Psoas muscle (tissue), 8 donors: Measurements from ENCODE around the gene RBMS2. TPM values are rescaled to one million over a fixed set of nuclear protein-coding genes. Genes with fewer than 3 reads are reported as not detected.
"Not testable (repeated sequence)": the region's sequence is repeated elsewhere in the genome, so short reads cannot be mapped to it uniquely, and the experiment has no call there.

Source experiments
- ATAC-seq, 4 donors: fragments of 200-7000 bp; cut with Tn5 transposase; one replicate each; pipeline ENCODE4 v1.9.1; 2020; ENCODE audit warnings: moderate library complexity in 3 of 4, mild to moderate bottlenecking in 2 of 4
- DNase-seq, 2 donors: peaks; one replicate each; pipeline ENCODE4 v3.0.0-alpha.2; 2020
- H3K27ac ChIP-seq: fragments of 200-600 bp; one replicate; pipeline ENCODE4 v1.8.0; 2022
- H3K27me3 ChIP-seq, 3 donors: fragments of 200-600 bp in 1 of 3; one replicate each; pipeline versions ENCODE4 v1.6.1 to v1.8.0; 2013 to 2022; ENCODE audit warnings: low read length in 2 of 3, mild to moderate bottlenecking in 2 of 3, moderate library complexity in 1 of 3; ENCODE audit not compliant: insufficient read depth in 3 of 3
- H3K36me3 ChIP-seq, 2 donors: fragments of 200-600 bp in 1 of 2; one replicate each; pipeline versions ENCODE4 v1.6.1 to v1.8.0; 2013 to 2022; ENCODE audit warnings: low read depth in 1 of 2, mild to moderate bottlenecking in 1 of 2, moderate library complexity in 1 of 2; ENCODE audit not compliant: insufficient read depth in 1 of 2
- H3K4me1 ChIP-seq: fragments of 200-600 bp; one replicate; pipeline ENCODE4 v1.8.0; 2022
- H3K4me3 ChIP-seq: fragments of 200-600 bp; one replicate; pipeline ENCODE4 v1.8.0; 2022; ENCODE audit warnings: mild to moderate bottlenecking
- H3K9me3 ChIP-seq: fragments of 200-600 bp; one replicate; pipeline ENCODE4 v1.8.0; 2022
- WGBS, 3 donors: extraction: QIAGEN DNeasy Blood & Tissue Kit; methylation state at CpG; one replicate each; pipeline versions ENCODE4 v1.1.6 to v1.1.7; 2013; 5-methylcytosine and 5-hydroxymethylcytosine counted together
- intact Hi-C, 2 donors: fragments of 100-400 bp; cut with DNase I; formaldehyde crosslinking; loops; one replicate each; pipeline versions ENCODE4 v1.11.0 to v1.14.2; 2022
- polyA plus RNA-seq, 3 donors: library from polyadenylated mRNA; stranded (reverse); fragments of 200-250 nt; gene quantifications; one replicate each; pipeline ENCODE4 v1.2.3, GENCODE V29; 2013
- total RNA-seq, 4 donors: library from RNA; stranded (reverse); fragmentation: NEBNext Ultra II Directional in 2 of 4; extraction: Animal tissue kit (Norgen Biotek cat#: 25700) in 2 of 4; gene quantifications; one replicate each; pipeline versions ENCODE4 v1.2.1 to v1.2.4, GENCODE V29; 2021 to 2023
- TF ChIP-seq, protein P1 (sequence below): fragments of 200-600 bp; IDR thresholded peaks from one replicate; pipeline ENCODE4 v1.8.0; 2022; ENCODE audit warnings: antibody characterized with exemption
- donor health status: healthy with polysubstance abuse.
- donor health status: DM: no; HTN: no; CAD: no; lungs with moderate emphysema.
- donor health status: Bipolar disorder and iron deficiency.
- donor health status: healthy.
- donor health status: DM: yes; HTN: yes; CAD: no.
- donor health status: DM: no; HTN: no; CAD: no.
- donor health status: DM: no; HTN: no; CAD: no.
- donor health status: DM: yes; HTN: yes; CAD: no.

Gene RBMS2
- total and polyA plus RNA-seq, 7 donors = 3.0 to 20.5 (median 11.8) TPM

DNA sequence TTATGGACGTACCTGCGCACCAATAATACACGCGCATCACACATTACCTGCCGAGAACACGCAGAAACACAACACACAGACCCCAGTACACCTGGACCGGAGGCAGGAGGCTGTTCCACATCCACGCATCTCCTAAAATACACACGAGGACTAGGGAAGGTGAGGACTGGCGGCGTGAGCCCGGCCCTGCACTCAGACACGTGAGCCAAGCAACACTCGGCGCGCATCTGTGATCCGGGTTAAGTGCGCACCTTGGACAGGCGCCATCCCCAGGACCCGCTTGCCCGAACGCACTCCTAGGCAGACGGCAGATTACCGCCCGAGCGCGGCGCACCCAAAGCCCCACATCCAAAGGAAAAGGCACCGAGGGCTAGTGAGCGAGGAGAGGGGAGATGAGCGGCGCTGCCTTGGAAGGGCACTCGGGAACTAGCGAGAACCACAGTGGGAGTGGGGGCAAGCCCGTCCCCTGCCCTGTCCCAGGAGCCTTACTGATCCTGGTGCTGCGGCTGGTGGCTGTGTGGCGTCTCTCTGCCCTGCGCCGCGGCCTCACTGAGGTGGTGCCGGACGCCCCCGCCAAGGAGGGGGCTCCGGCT, 34.1 kb upstream of the RBMS2 start:
- DNase-seq = peak in 1 of 2 donors; percentile 46
- intact Hi-C loops = no loop called here
- H3K27me3 ChIP-seq = peaks cover 0 to 51% (median 6%) of the 10 kb centered on the region in 3 donors
- peak overlapping the region; percentile 73 for H3K4me3 ChIP-seq
- no peaks in the 10 kb centered on the region for H3K36me3 ChIP-seq
- TF ChIP-seq, protein P1, sequence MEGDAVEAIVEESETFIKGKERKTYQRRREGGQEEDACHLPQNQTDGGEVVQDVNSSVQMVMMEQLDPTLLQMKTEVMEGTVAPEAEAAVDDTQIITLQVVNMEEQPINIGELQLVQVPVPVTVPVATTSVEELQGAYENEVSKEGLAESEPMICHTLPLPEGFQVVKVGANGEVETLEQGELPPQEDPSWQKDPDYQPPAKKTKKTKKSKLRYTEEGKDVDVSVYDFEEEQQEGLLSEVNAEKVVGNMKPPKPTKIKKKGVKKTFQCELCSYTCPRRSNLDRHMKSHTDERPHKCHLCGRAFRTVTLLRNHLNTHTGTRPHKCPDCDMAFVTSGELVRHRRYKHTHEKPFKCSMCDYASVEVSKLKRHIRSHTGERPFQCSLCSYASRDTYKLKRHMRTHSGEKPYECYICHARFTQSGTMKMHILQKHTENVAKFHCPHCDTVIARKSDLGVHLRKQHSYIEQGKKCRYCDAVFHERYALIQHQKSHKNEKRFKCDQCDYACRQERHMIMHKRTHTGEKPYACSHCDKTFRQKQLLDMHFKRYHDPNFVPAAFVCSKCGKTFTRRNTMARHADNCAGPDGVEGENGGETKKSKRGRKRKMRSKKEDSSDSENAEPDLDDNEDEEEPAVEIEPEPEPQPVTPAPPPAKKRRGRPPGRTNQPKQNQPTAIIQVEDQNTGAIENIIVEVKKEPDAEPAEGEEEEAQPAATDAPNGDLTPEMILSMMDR = no peak
- H3K27ac ChIP-seq = no peak overlapping the region
- ATAC-seq = peak; percentile 42 to 60 (median 54)
- H3K4me1 ChIP-seq = peaks cover 12% of the 10 kb centered on the region
- 4 to 7% (median 4%) methylated on average over 41 to 44 of the region's 44 CpGs for WGBS, 3 donors
- no peaks in the 10 kb centered on the region for H3K9me3 ChIP-seq

DNA sequence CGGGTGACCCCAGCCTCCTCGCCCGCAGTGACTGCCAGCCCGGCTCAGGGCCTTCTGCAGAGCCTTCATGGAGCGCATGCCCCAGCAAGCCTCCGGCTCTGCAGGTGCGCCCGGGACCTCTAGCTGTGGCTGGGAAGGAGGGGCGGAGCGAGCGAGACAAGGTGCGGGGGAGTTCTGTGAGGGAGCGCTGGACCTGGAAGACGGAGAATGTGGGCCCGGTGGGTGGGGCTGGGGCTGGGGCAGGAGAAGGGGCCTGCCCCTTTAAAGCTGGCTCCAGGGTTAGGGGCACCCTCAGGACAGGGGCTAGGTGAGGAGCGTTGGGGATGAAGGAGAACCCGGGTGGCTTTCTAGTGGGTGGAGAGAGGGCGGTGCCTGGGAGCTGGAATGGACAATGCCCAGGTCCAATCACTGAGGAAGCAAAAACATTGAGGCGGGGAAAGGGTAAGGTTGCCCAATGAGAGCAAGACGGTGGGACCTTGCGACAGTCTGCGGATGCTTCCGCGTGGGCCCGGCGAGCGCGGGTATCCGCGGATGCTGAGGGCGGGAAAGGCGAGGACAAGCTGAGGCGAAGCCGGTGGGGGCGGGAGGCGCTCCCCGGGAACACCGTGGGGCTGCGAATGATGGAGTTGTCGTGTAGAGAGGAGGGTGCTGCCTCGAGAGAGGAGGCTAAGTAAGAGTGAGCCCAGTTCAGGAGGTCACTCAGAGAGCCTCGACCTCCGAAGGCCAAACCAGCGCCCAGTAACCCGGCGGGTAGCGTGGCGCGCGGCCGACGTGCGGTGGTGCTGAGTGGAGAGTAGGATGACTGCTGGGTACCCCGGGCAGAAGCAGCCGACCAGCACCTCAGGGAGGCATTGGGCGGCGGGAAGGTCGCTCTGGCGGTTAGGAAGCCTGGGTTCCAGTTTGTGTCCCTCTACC, 33.3 kb upstream of the RBMS2 start, which contains the start of gene GLS2:
GLS2 (minus strand) TSS at position 121 of the 915 bp plus-strand sequence; CDS start at position 78, 43 bp downstream.
- no peaks in the 10 kb centered on the region for H3K36me3 ChIP-seq
- intact Hi-C loops = no loop called here
- peak; percentile 92 to 98 (median 96) for ATAC-seq
- TF ChIP-seq, protein P1 = no peak
- H3K27ac ChIP-seq = no peak within 1 kb of the TSS
- peaks cover 12% of the 10 kb centered on the region for H3K4me1 ChIP-seq
- peak within 1 kb of the TSS; percentile 73 for H3K4me3 ChIP-seq
- no peaks in the 10 kb centered on the region for H3K9me3 ChIP-seq
- 12 to 15% (median 12%) methylated on average over 57 to 59 of the region's 59 CpGs for WGBS, 3 donors
- DNase-seq = peak; percentile 72 to 80
- peaks cover 0 to 54% (median 6%) of the 10 kb centered on the region in 3 donors for H3K27me3 ChIP-seq

DNA sequence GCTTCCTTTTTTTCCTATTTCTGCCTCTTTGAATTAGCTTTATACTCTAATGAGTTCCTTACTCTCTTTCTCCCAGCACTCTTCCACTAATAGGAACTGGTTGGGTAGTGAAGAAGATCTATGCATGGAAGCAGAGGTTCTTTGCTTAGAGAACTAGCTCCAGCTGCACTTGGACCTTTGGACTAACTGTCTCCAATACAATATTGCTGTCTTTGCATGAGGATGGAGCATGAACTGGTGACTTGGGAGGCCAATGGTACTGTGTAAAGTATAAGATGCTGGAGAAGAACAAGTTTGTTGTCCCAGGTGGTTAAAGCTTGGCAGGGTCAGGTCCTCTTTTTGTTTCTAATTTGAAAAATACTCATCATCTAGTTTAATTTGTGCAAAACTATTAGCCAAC, 31.3 kb upstream of the RBMS2 start:
- TF ChIP-seq, protein P1 = no peak
- H3K9me3 ChIP-seq = no peaks in the 10 kb centered on the region
- ATAC-seq (no peak), DNase-seq (no peak)
- peaks cover 12% of the 10 kb centered on the region for H3K4me1 ChIP-seq
- no peaks in the 10 kb centered on the region for H3K36me3 ChIP-seq
- no peak overlapping the region for H3K4me3 ChIP-seq
- no peak overlapping the region for H3K27ac ChIP-seq
- intact Hi-C loops = no loop called here
- peaks cover 0 to 54% (median 6%) of the 10 kb centered on the region in 3 donors for H3K27me3 ChIP-seq

DNA sequence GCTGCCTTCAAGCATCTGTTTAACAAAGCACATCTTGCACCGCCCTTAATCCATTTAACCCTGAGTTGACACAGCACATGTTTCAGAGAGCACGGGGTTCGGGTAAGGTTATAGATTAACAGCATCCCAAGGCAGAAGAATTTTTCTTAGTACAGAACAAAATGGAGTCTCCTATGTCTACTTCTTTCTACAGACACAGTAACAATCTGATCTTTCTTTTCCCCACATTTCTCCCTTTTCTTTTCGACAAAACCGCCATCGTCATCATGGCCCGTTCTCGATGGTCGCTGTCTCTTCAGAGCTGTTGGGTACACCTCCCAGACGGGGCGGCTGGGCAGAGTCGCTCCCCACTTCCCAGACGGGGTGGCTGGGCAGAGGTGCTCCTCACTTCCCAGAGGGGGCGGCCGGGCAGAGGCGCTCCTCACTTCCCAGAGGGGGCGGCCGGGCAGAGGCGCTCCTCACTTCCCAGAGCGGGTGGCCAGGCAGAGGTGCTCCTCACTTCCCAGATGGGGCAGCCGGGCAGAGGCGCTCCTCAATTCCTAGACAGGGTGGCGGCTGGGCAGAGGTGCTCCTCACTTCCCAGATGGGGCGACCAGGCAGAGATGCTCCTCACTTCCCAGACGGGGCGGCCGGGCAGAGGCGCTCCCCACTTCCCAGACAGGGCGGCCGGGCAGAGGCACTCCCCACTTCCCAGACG, 28.1 kb upstream of the RBMS2 start:
- intact Hi-C loops, H3K4me1 ChIP-seq, H3K27ac ChIP-seq, H3K4me3 ChIP-seq, DNase-seq, H3K36me3 ChIP-seq, H3K9me3 ChIP-seq, ATAC-seq: not testable (repeated sequence)
- WGBS, 3 donors = 83 to 91% (median 87%) methylated on average over 29 to 31 of the region's 31 CpGs
- peaks cover 0 to 42% (median 4%) of the 10 kb centered on the region in 3 donors for H3K27me3 ChIP-seq

DNA sequence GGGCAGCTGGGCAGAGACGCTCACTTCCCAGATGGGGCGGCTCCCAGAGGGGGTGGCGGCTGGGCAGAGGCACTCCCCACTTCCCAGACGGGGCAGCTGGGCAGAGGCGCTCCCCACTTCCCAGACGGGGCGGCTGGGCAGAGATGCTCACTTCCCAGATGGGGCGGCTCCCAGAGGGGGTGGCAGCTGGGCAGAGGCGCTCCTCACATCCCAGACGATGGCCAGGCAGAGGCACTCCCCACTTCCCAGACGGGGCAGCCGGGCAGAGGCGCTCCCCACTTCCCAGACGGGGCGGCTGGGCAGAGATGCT, 27.6 kb upstream of the RBMS2 start:
- 91 to 99% (median 95%) methylated on average over 10 to 15 of the region's 15 CpGs for WGBS, 3 donors
- peaks cover 0 to 37% (median 4%) of the 10 kb centered on the region in 3 donors for H3K27me3 ChIP-seq
- intact Hi-C loops, ATAC-seq, H3K4me3 ChIP-seq, H3K27ac ChIP-seq, H3K4me1 ChIP-seq, DNase-seq, H3K9me3 ChIP-seq, H3K36me3 ChIP-seq: not testable (repeated sequence)

DNA sequence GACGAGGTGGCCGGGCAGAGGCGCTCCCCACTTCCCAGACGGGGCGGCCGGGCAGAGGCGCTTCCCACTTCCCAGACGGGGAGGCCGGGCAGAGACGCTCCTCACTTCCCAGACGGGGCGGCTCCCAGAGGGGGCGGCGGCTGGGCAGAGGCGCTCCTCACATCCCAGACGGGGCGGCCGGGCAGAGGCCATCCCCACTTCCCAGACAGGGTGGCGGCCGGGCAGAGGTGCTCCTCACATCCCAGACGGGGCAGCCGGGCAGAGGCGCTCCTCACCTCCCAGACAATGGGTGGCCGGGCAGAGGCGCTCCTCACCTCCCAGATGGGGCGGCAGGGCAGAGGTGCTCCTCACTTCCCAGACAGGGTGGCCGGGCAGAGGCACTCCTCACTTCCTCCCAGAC, 27.1 kb upstream of the RBMS2 start:
- DNase-seq, H3K4me3 ChIP-seq, intact Hi-C loops, H3K4me1 ChIP-seq, ATAC-seq, H3K36me3 ChIP-seq, H3K9me3 ChIP-seq, H3K27ac ChIP-seq: not testable (repeated sequence)
- H3K27me3 ChIP-seq = peaks cover 0 to 33% (median 4%) of the 10 kb centered on the region in 3 donors
- WGBS, 3 donors = 94 to 97% (median 96%) methylated on average over 21 to 27 of the region's 27 CpGs
